PC-3 (cell line): ENCODE results near the gene TMEM69. TPM values are rescaled to one million over a fixed set of nuclear protein-coding genes. Genes with fewer than 3 reads are reported as not detected.

Experiments
- ATAC-seq: fragments of 200-7000 bp; cut with Tn5 transposase; 2 replicates; pipeline ENCODE4 v1.9.1; 2020; ENCODE audit warnings: mild to moderate bottlenecking, moderate library complexity
- BruUV-seq: library from RNA; stranded (reverse); fragments of 400-500 nt; replicated peaks from 2 replicates; lab custom pipeline; 2021; lab: Mats Ljungman, UMichigan
- CTCF ChIA-PET: fragments of 300-600 bp; sonication (Branson Sonifier 250); formaldehyde crosslinking; loops from one replicate; lab custom pipeline; 2022; ENCODE audit warnings: antibody characterized with exemption; lab: Charles Lee
- POLR2A ChIA-PET: fragments of 300-600 bp; sonication (Branson Sonifier 250); formaldehyde crosslinking; loops from one replicate; lab custom pipeline; 2022; ENCODE audit warnings: antibody characterized with exemption; ENCODE audit not compliant: unreplicated experiment; lab: Charles Lee
- DNase-seq: peaks from one replicate; pipeline ENCODE4 v3.0.0-alpha.2; 2015
- H2AFZ ChIP-seq: fragments of 300-600 bp; sonication (generic); 2 replicates; pipeline ENCODE4 v1.6.0; 2016; ENCODE audit warnings: antibody characterized with exemption, low read length
- H3F3A ChIP-seq: fragments of 300-600 bp; sonication (generic); one replicate; pipeline ENCODE4 v1.6.0; 2017; ENCODE audit warnings: antibody characterized with exemption, low read length, control low read depth, mild to moderate bottlenecking; ENCODE audit not compliant: unreplicated experiment
- H3K27ac ChIP-seq: fragments of 300-600 bp; sonication (generic); 2 replicates; pipeline ENCODE4 v1.5.1; 2016; ENCODE audit warnings: mild to moderate bottlenecking, low read length
- H3K27me3 ChIP-seq: fragments of 300-600 bp; sonication (generic); 2 replicates; pipeline ENCODE4 v1.6.1; 2016; ENCODE audit warnings: low read length, mixed read lengths
- H3K36me3 ChIP-seq: fragments of 300-600 bp; sonication (generic); 2 replicates; pipeline ENCODE4 v1.6.1; 2016; ENCODE audit warnings: low read depth, mixed run types, low read length, mixed read lengths
- H3K4me1 ChIP-seq: fragments of 300-600 bp; sonication (generic); 2 replicates; pipeline ENCODE4 v1.5.1; 2016; ENCODE audit warnings: low read length; ENCODE audit not compliant: insufficient read depth
- H3K4me2 ChIP-seq: fragments of 300-600 bp; sonication (generic); 2 replicates; pipeline ENCODE4 v1.6.0; 2016; ENCODE audit warnings: low read length
- H3K4me3 ChIP-seq: fragments of 300-600 bp; sonication (generic); 2 replicates; pipeline ENCODE4 v1.5.1; 2016; ENCODE audit warnings: mild to moderate bottlenecking, low read length, mixed read lengths
- H3K79me2 ChIP-seq: fragments of 300-600 bp; sonication (generic); 2 replicates; pipeline ENCODE4 v1.6.1; 2017; ENCODE audit warnings: low read length, mixed read lengths
- H3K9ac ChIP-seq: fragments of 300-600 bp; sonication (generic); 2 replicates; pipeline ENCODE4 v1.6.0; 2016; ENCODE audit warnings: mild to moderate bottlenecking, low read length
- H3K9me2 ChIP-seq: fragments of 300-600 bp; sonication (generic); replicated peaks from 2 replicates; pipeline ENCODE4 v1.6.1; 2016; ENCODE audit warnings: mixed run types, low read length, mixed read lengths
- H3K9me3 ChIP-seq: fragments of 300-600 bp; sonication (generic); 2 replicates; pipeline ENCODE4 v1.6.1; 2016; ENCODE audit warnings: low read length, mixed read lengths
- H4K20me1 ChIP-seq: fragments of 300-600 bp; sonication (generic); 2 replicates; pipeline ENCODE4 v1.6.1; 2016; ENCODE audit warnings: low read length, mixed read lengths
- EZH2 ChIP-seq: fragments of 300-600 bp; sonication (generic); IDR thresholded peaks from one replicate; pipeline ENCODE4 v1.6.1; 2017; ENCODE audit warnings: antibody characterized with exemption, mild to moderate bottlenecking, low read length; ENCODE audit not compliant: unreplicated experiment
- EZH2phosphoT487 ChIP-seq: fragments of 300-600 bp; sonication (generic); IDR thresholded peaks from 2 replicates; pipeline ENCODE4 v1.6.1; 2018; ENCODE audit warnings: mild to moderate bottlenecking, antibody characterized with exemption, low read length, borderline replicate concordance
- intact Hi-C: fragments of 100-400 bp; cut with micrococcal nuclease; formaldehyde crosslinking; loops from 2 replicates; pipeline ENCODE4 v1.9.0; 2023
- total RNA-seq: library from RNA; depleted of rRNA; stranded (reverse); fragments of >200 nt; gene quantifications from 2 replicates; pipeline ENCODE4 v1.2.3, GENCODE V29; 2014
- TF ChIP-seq, protein P1 (sequence below): fragments of 300-600 bp; sonication (generic); conservative IDR thresholded peaks from 2 replicates; pipeline ENCODE4 v1.5.1; 2017; ENCODE audit warnings: antibody characterized with exemption, low read depth, mild to moderate bottlenecking, low read length

Gene TMEM69
- total RNA-seq, 1 experiment from 2014 or later = 26.6 TPM

DNA sequence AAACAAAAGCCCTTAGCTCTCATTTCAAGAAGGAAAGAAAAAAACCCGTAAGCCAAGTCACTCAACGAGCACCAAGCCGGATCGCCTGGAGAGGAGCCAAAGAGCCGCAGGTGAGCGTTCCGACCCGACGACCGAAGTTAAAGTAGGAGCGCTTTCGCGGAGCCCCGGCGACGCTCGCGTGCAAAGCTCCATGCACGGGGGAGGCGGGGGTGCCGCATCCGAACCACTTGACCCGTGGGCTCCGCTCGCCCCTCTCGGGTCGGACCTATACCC lies 2.0 kb upstream of the TMEM69 start:
- POLR2A ChIA-PET = interaction anchor here (0.5 to 0.6 kb wide), 2 partner anchors 169 to 442 kb away, joined by 3 to 11 read pairs; no protein-coding TSS in a partner anchor
- no TSS peak for BruUV-seq

DNA sequence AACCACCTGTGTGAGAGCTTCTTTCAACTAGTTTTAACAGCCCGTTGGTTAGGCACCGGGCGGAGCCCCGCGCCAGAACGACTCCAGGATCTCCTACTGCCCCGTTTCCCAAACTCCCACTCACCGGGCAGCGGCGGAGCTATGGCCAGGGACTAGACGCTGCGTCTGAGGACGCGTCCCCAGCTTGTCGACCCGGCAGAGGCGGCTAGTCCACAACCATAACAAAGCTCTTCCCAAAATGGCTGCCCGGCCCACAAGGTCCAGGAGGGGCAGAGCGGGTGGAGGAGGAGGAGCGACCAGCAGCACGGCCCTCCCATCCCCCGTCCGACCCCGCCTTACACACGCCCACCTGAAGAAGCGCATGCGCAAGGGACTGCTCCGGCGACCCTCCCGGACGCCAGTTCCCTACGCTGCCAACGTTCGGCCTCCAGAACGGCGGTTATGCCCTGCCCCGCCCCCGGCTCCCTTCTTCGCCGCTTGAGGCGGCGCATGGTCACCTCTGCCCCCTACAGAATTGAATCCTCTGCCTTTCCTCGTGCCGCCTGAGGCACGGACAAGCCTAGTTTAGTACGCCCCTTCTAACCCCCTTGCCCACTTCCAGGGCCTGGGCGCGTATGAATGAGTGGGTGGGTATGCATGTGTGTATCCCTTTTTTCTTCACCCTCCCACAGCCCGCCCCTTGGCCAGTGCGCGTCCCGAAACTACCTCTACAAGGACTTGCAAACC lies 1.5 kb upstream of the TMEM69 start, which contains the start of gene GPBP1L1:
TSS of gene GPBP1L1 (minus strand) at position 246 of the 726 bp plus-strand sequence. CDS start 27,446 bp downstream, outside the sequence.
- intact Hi-C loops = loop anchor here (1.0 to 5.0 kb wide), 4 partner anchors 44 to 196 kb away; partner anchors contain the start of gene NASP
- TSS peak; percentile 49 for BruUV-seq
- Histone ChIP-seq H3K4me2 (peak within 1 kb of the TSS; percentile 99), H3K9me3 (no peaks in the 10 kb centered on the region), H3K9me2 (no peaks in the 10 kb centered on the region), H3K9ac (peak within 1 kb of the TSS; percentile 99), H4K20me1 (peaks cover 27% of the 10 kb centered on the region), H3F3A (no peaks in the 10 kb centered on the region), H3K4me1 (peaks cover 22% of the 10 kb centered on the region), H3K27me3 (no peaks in the 10 kb centered on the region), H3K36me3 (peaks cover 8% of the 10 kb centered on the region; the same call in 1 of the 2 replicates), H2AFZ (peak within 1 kb of the TSS; percentile 92), H3K4me3 (peak within 1 kb of the TSS; percentile 99), H3K79me2 (peaks cover 84% of the 10 kb centered on the region), H3K27ac (peak within 1 kb of the TSS; percentile 98)
- TF ChIP-seq EZH2phosphoT487 = no peak
- TF ChIP-seq, protein P1, sequence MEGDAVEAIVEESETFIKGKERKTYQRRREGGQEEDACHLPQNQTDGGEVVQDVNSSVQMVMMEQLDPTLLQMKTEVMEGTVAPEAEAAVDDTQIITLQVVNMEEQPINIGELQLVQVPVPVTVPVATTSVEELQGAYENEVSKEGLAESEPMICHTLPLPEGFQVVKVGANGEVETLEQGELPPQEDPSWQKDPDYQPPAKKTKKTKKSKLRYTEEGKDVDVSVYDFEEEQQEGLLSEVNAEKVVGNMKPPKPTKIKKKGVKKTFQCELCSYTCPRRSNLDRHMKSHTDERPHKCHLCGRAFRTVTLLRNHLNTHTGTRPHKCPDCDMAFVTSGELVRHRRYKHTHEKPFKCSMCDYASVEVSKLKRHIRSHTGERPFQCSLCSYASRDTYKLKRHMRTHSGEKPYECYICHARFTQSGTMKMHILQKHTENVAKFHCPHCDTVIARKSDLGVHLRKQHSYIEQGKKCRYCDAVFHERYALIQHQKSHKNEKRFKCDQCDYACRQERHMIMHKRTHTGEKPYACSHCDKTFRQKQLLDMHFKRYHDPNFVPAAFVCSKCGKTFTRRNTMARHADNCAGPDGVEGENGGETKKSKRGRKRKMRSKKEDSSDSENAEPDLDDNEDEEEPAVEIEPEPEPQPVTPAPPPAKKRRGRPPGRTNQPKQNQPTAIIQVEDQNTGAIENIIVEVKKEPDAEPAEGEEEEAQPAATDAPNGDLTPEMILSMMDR = no peak
- TF ChIP-seq EZH2 = no peak
- DNase-seq (peak; percentile 94), ATAC-seq (peak; percentile 68)
- ChIA-PET CTCF (interaction anchor here (0.6 kb wide), 1 partner anchor 292 kb away, joined by 4 read pairs; no protein-coding TSS in a partner anchor), POLR2A (interaction anchor here (0.5 to 0.6 kb wide), 3 partner anchors 168 to 441 kb away, joined by 3 to 11 read pairs (median 4); no protein-coding TSS in a partner anchor)

More for the DNA sequence above, 2.0 kb upstream of the TMEM69 start:
- intact Hi-C loops = loop anchor here (2.0 to 5.0 kb wide), 3 partner anchors 44 to 196 kb away; partner anchors contain the start of gene NASP
- H3K27me3 ChIP-seq = no peaks in the 10 kb centered on the region
- peaks cover 27% of the 10 kb centered on the region for H4K20me1 ChIP-seq
- ATAC-seq (no peak), DNase-seq (peak; percentile 60)
- peaks cover 84% of the 10 kb centered on the region for H3K79me2 ChIP-seq
- peak overlapping the region; percentile 99 for H3K4me2 ChIP-seq
- CTCF ChIA-PET = interaction anchor here (0.6 kb wide), 1 partner anchor 293 kb away, joined by 4 read pairs; no protein-coding TSS in a partner anchor
- H2AFZ ChIP-seq = peak overlapping the region; percentile 83
- peak overlapping the region; percentile 99 for H3K9ac ChIP-seq
- no peaks in the 10 kb centered on the region for H3K9me2 ChIP-seq
- peaks cover 25% of the 10 kb centered on the region for H3K4me1 ChIP-seq
- peak overlapping the region; percentile 99 for H3K4me3 ChIP-seq
- TF ChIP-seq, protein P1 = no peak
- TF ChIP-seq EZH2phosphoT487 = no peak
- TF ChIP-seq EZH2 = no peak
- no peaks in the 10 kb centered on the region for H3K9me3 ChIP-seq
- H3K36me3 ChIP-seq = peaks cover 5% of the 10 kb centered on the region; the same call in 1 of the 2 replicates
- H3K27ac ChIP-seq = peak overlapping the region; percentile 98
- no peaks in the 10 kb centered on the region for H3F3A ChIP-seq
